H9 (cell line): ENCODE data around the gene MKRN2. TPM values are rescaled to one million over a fixed set of nuclear protein-coding genes. Genes with fewer than 3 reads are reported as not detected.
A peak's percentile ranks its signal among the peaks of the same experiment; 100 is the strongest.

Source experiments
- DNase-seq: peaks from one replicate; pipeline ENCODE4 v3.0.0-alpha.2; 2017
- H2AFZ ChIP-seq: one replicate; pipeline ENCODE4 v1.6.1; 2013; ENCODE audit warnings: mild to moderate bottlenecking, low read length, control low read depth, moderate library complexity
- H2AK5ac ChIP-seq: 2 replicates; pipeline ENCODE4 v1.6.1; 2013; ENCODE audit warnings: low read length, control low read depth, mixed read lengths; ENCODE audit not compliant: insufficient read length
- H2BK120ac ChIP-seq: one replicate; pipeline ENCODE4 v1.6.1; 2013; ENCODE audit warnings: low read depth, mild to moderate bottlenecking, low read length, control low read depth, inconsistent platforms; ENCODE audit not compliant: poor library complexity, severe bottlenecking
- H2BK12ac ChIP-seq: 2 replicates; pipeline ENCODE4 v1.6.1; 2013; ENCODE audit warnings: low read length, control low read depth, mixed read lengths, low read depth; ENCODE audit not compliant: insufficient read length
- H2BK15ac ChIP-seq: 2 replicates; pipeline ENCODE4 v1.6.1; 2013; ENCODE audit warnings: low read depth, low read length, control low read depth
- H2BK20ac ChIP-seq: one replicate; pipeline ENCODE4 v1.6.1; 2013; ENCODE audit warnings: low read depth, mild to moderate bottlenecking, low read length, control low read depth, inconsistent platforms; ENCODE audit not compliant: poor library complexity, severe bottlenecking
- H2BK5ac ChIP-seq: 2 replicates; pipeline ENCODE4 v1.6.1; 2013; ENCODE audit warnings: low read length, control low read depth, mixed read lengths; ENCODE audit not compliant: insufficient read length
- H3K14ac ChIP-seq: 2 replicates; pipeline ENCODE4 v1.6.1; 2013; ENCODE audit warnings: low read length, control low read depth; ENCODE audit not compliant: insufficient read depth
- H3K18ac ChIP-seq: 2 replicates; pipeline ENCODE4 v1.6.1; 2013; ENCODE audit warnings: low read depth, mild to moderate bottlenecking, mixed read lengths, low read length, control low read depth; ENCODE audit not compliant: insufficient read length
- H3K23ac ChIP-seq: 2 replicates; pipeline ENCODE4 v1.6.1; 2013; ENCODE audit warnings: low read length, control low read depth, mixed read lengths, low read depth; ENCODE audit not compliant: insufficient read length
- H3K23me2 ChIP-seq: 2 replicates; pipeline ENCODE4 v1.6.1; 2013; ENCODE audit warnings: low read depth, mild to moderate bottlenecking, mixed read lengths, low read length, control low read depth; ENCODE audit not compliant: insufficient read length, poor library complexity, severe bottlenecking
- H3K27ac ChIP-seq: 2 replicates; pipeline ENCODE4 v1.5.1; 2013; ENCODE audit warnings: low read length, control low read depth, mixed read lengths, low read depth; ENCODE audit not compliant: insufficient read length
- H3K27me3 ChIP-seq: 2 replicates; pipeline ENCODE4 v1.6.1; 2013; ENCODE audit warnings: low read length, control low read depth, inconsistent platforms; ENCODE audit not compliant: insufficient read depth
- H3K4ac ChIP-seq: 2 replicates; pipeline ENCODE4 v1.6.1; 2013; ENCODE audit warnings: low read depth, mild to moderate bottlenecking, control low read depth, inconsistent platforms, low read length, moderate library complexity
- H3K4me1 ChIP-seq: 2 replicates; pipeline ENCODE4 v1.6.1; 2013; ENCODE audit warnings: low read length, control low read depth, inconsistent platforms; ENCODE audit not compliant: insufficient read depth
- H3K4me2 ChIP-seq: 2 replicates; pipeline ENCODE4 v1.6.1; 2013; ENCODE audit warnings: low read length, control low read depth, mixed read lengths; ENCODE audit not compliant: insufficient read length, insufficient read depth
- H3K56ac ChIP-seq: 2 replicates; pipeline ENCODE4 v1.6.1; 2013; ENCODE audit warnings: low read depth, mild to moderate bottlenecking, mixed read lengths, low read length, control low read depth; ENCODE audit not compliant: insufficient read length
- H3K79me1 ChIP-seq: 2 replicates; pipeline ENCODE4 v1.6.1; 2013; ENCODE audit warnings: low read depth, mild to moderate bottlenecking, moderate library complexity, low read length, control low read depth, inconsistent platforms; ENCODE audit not compliant: insufficient read depth, poor library complexity, severe bottlenecking
- H3K79me2 ChIP-seq: 2 replicates; pipeline ENCODE4 v1.6.1; 2013; ENCODE audit warnings: low read length, control low read depth, inconsistent platforms; ENCODE audit not compliant: insufficient read depth
- H3K9ac ChIP-seq: 2 replicates; pipeline ENCODE4 v1.6.1; 2013; ENCODE audit warnings: low read length, control low read depth, mixed read lengths; ENCODE audit not compliant: insufficient read length; ENCODE audit errors: extremely low read depth
- H3K9me3 ChIP-seq: one replicate; pipeline ENCODE4 v1.6.1; 2013; ENCODE audit warnings: low read depth, low read length, inconsistent platforms; ENCODE audit not compliant: control insufficient read depth
- H3T11ph ChIP-seq: one replicate; pipeline ENCODE4 v1.6.1; 2013; ENCODE audit warnings: mild to moderate bottlenecking, low read length, control low read depth, inconsistent platforms
- H4K20me1 ChIP-seq: one replicate; pipeline ENCODE4 v1.6.1; 2013; ENCODE audit not compliant: control insufficient read depth, insufficient read length, insufficient read depth
- H4K5ac ChIP-seq: 2 replicates; pipeline ENCODE4 v1.6.1; 2013; ENCODE audit warnings: low read depth, mild to moderate bottlenecking, mixed read lengths, low read length, control low read depth; ENCODE audit not compliant: insufficient read length
- H4K8ac ChIP-seq: replicated peaks from 2 replicates; pipeline ENCODE4 v1.6.1; 2013; ENCODE audit warnings: low read length, control low read depth, mixed read lengths, low read depth; ENCODE audit not compliant: insufficient read length
- H4K91ac ChIP-seq: 2 replicates; pipeline ENCODE4 v1.6.1; 2013; ENCODE audit warnings: low read depth, mild to moderate bottlenecking, moderate library complexity, mixed read lengths, low read length, control low read depth; ENCODE audit not compliant: insufficient read length
- H3K27ac Mint-ChIP-seq, 3 experiments: 2 replicates in 2 of 3; 3 replicates in 1 of 3; pipeline ENCODE4 v1.8.0; 2020 to 2021; ENCODE audit warnings: mixed read lengths in 3 of 3, mild to moderate bottlenecking in 1 of 3, moderate library complexity in 1 of 3
- H3K27me3 Mint-ChIP-seq: 2 replicates; pipeline ENCODE4 v1.8.0; 2021; ENCODE audit warnings: low read depth, mild to moderate bottlenecking, moderate library complexity, mixed read lengths
- H3K36me3 Mint-ChIP-seq, 3 experiments: 2 replicates in 2 of 3; 3 replicates in 1 of 3; pipeline ENCODE4 v1.8.0; 2020 to 2021; ENCODE audit warnings: low read depth in 3 of 3, mixed read lengths in 3 of 3; ENCODE audit not compliant: insufficient read depth in 1 of 3
- H3K4me1 Mint-ChIP-seq, 2 experiments: 2 replicates each; pipeline ENCODE4 v1.8.0; 2020; ENCODE audit warnings: mixed read lengths in 2 of 2
- H3K4me3 Mint-ChIP-seq, 2 experiments: 2 replicates in 1 of 2; 3 replicates in 1 of 2; pipeline ENCODE4 v1.8.0; 2020 to 2021; ENCODE audit warnings: mild to moderate bottlenecking in 2 of 2, mixed read lengths in 2 of 2, moderate library complexity in 1 of 2
- H3K9me3 Mint-ChIP-seq, 2 experiments: 2 replicates in 1 of 2; 3 replicates in 1 of 2; pipeline ENCODE4 v1.8.0; 2020; ENCODE audit warnings: mild to moderate bottlenecking in 2 of 2, mixed read lengths in 2 of 2, moderate library complexity in 1 of 2
- CTCF ChIP-seq: fragments of 200-600 bp; sonication (generic); conservative IDR thresholded peaks from 3 replicates; pipeline ENCODE4 v1.8.0; 2021; ENCODE audit warnings: antibody characterized with exemption, mild to moderate bottlenecking
- WGBS: extraction: QIAGEN DNeasy Blood & Tissue Kit; methylation state at CpG from one replicate; pipeline ENCODE4 v1.1.7; 2013; ENCODE audit warnings: missing lambda C conversion rate, low lambda C conversion rate, mixed read lengths; ENCODE audit not compliant: insufficient read length; ENCODE audit errors: extremely low coverage; 5-methylcytosine and 5-hydroxymethylcytosine counted together
- total RNA-seq: library from RNA; stranded (reverse); gene quantifications from 2 replicates; pipeline ENCODE4 v1.2.1, GENCODE V29; 2021

Gene MKRN2
- total RNA-seq, 1 experiment from 2014 or later, result 18.1 TPM

- peaks cover 15 to 18% of the 10 kb centered on the region in 2 experiments for H3K4me1 Mint-ChIP-seq
- peak overlapping the region; percentile 35 for H2BK12ac ChIP-seq
Measured at GRCh38 chr3:12553921-12554391, 2.9 kb upstream of the MKRN2 start.

More at GRCh38 chr3:12553921-12554391, 2.9 kb upstream of the MKRN2 start:
- Histone ChIP-seq H4K5ac (no peak overlapping the region), H3K4me2 (no peak overlapping the region), H2BK15ac (0 out of 2 replicates have a peak overlapping the region, but pooled peaks have one; percentile 80), H3K14ac (peak overlapping the region; percentile 49), H3K56ac (no peak overlapping the region), H3K18ac (peak overlapping the region; percentile 58), H3K27ac (no peak overlapping the region), H3K23me2 (peaks cover 12% of the 10 kb centered on the region), H3K27me3 (no peaks in the 10 kb centered on the region), H3K23ac (no peak overlapping the region), H2AK5ac (no peak overlapping the region), H4K91ac (no peak overlapping the region), H3K9me3 (no peaks in the 10 kb centered on the region), H3K4ac (no peak overlapping the region), H2AFZ (peak overlapping the region; percentile 82), H2BK120ac (no peak overlapping the region), H3K79me2 (peaks cover 13% of the 10 kb centered on the region; the same call in 1 of the 2 replicates), H3K79me1 (no peaks in the 10 kb centered on the region), H2BK5ac (no peak overlapping the region), H4K20me1 (no peaks in the 10 kb centered on the region), H2BK20ac (no peak overlapping the region), H3T11ph (no peak overlapping the region), H4K8ac (peak overlapping the region; percentile 77), H3K4me1 (no peaks in the 10 kb centered on the region), H3K9ac (no peak overlapping the region)
- Mint-ChIP-seq H3K4me3 (0 out of 5 replicates have a peak overlapping the region, but pooled peaks of 1 of the 2 experiments have one; percentile 42), H3K27me3 (peaks cover 13% of the 10 kb centered on the region), H3K9me3 (no peaks in the 10 kb centered on the region), H3K27ac (no peak overlapping the region), H3K36me3 (no peaks in the 10 kb centered on the region)
- no peak for TF ChIP-seq CTCF
- peak; percentile 37 for DNase-seq
- WGBS, result no CpG with 5 or more reads among the region's 26 CpGs
